GM13977 (cell line): ENCODE measurements around the gene RIPOR2.

ENCODE experiments used
- DNase-seq: peaks from one replicate; pipeline ENCODE4 v3.0.0; 2012; ENCODE audit warnings: low spot score
- in situ Hi-C: fragments of 300-500 bp; cut with MboI; formaldehyde crosslinking; loops from one replicate; pipeline ENCODE4 v1.12.0; 2022; ENCODE audit warnings: low sequenced_read_pairs, low pct_unique_long_range_greater_than_20kb, mixed read lengths, inconsistent platforms; ENCODE audit not compliant: unreplicated experiment
- TF ChIP-seq, protein P1 (sequence below): IDR thresholded peaks from 2 replicates; pipeline ENCODE4 v1.5.1; 2012; ENCODE audit warnings: mild to moderate bottlenecking, control low read depth; ENCODE audit not compliant: insufficient read depth; ENCODE audit errors: extremely low read depth, missing control alignments

Gene RIPOR2

DNA sequence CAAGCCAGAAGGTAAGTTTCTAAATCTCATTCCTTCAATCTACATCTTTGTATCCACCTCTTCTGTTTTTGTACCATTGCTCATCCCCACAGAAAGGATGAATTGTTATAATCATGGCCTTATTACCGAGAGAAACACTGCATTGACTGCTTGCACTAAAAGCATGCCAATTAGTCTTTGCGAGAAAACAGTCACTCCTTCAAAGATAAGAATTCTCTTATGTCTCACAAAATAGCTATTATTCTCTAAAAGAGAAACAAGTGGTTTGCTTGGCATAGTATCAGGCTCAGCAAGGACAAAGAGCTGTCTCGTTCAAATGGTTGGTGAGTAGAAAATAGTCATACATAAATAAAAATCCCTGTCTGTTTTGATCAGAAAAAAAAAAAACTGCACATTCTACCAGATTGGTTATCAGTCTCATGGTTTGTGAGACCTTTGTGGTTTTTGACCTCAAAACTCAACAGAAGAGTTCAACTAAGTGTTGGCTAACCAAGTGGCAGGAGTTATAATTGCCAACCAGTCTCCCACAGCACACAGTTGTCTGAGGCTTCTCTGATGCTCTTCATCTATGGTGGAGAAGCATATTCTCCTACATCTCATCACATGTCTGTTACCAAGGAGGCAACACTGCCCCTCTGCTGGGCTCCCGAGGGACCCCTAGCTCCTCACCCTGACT is 101.9 kb downstream of the RIPOR2 start:
- TF ChIP-seq, protein P1, sequence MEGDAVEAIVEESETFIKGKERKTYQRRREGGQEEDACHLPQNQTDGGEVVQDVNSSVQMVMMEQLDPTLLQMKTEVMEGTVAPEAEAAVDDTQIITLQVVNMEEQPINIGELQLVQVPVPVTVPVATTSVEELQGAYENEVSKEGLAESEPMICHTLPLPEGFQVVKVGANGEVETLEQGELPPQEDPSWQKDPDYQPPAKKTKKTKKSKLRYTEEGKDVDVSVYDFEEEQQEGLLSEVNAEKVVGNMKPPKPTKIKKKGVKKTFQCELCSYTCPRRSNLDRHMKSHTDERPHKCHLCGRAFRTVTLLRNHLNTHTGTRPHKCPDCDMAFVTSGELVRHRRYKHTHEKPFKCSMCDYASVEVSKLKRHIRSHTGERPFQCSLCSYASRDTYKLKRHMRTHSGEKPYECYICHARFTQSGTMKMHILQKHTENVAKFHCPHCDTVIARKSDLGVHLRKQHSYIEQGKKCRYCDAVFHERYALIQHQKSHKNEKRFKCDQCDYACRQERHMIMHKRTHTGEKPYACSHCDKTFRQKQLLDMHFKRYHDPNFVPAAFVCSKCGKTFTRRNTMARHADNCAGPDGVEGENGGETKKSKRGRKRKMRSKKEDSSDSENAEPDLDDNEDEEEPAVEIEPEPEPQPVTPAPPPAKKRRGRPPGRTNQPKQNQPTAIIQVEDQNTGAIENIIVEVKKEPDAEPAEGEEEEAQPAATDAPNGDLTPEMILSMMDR: no peak
- no peak for DNase-seq
- in situ Hi-C loops: no loop called here

DNA sequence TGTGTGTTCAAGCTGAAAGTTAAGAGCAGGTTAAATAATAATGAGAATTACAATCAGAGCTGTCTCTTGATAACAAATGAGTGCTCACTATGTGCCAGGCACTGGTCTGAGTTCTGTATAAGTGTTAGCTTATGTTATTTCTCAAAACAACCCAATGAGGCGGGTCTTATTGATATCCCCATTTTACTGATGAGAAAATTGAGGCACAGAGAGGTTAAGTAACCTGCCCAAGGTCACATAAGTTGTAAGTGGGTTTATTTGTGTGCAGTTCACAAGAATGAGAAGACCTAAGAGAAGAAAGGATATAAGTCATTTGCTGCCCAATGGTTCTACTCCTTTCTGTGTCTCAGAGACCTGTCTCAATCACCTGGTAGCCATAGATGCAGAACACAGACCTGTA is 103.0 kb downstream of the RIPOR2 start:
- no peak for DNase-seq
- in situ Hi-C loops: no loop called here
- TF ChIP-seq, protein P1: no peak

DNA sequence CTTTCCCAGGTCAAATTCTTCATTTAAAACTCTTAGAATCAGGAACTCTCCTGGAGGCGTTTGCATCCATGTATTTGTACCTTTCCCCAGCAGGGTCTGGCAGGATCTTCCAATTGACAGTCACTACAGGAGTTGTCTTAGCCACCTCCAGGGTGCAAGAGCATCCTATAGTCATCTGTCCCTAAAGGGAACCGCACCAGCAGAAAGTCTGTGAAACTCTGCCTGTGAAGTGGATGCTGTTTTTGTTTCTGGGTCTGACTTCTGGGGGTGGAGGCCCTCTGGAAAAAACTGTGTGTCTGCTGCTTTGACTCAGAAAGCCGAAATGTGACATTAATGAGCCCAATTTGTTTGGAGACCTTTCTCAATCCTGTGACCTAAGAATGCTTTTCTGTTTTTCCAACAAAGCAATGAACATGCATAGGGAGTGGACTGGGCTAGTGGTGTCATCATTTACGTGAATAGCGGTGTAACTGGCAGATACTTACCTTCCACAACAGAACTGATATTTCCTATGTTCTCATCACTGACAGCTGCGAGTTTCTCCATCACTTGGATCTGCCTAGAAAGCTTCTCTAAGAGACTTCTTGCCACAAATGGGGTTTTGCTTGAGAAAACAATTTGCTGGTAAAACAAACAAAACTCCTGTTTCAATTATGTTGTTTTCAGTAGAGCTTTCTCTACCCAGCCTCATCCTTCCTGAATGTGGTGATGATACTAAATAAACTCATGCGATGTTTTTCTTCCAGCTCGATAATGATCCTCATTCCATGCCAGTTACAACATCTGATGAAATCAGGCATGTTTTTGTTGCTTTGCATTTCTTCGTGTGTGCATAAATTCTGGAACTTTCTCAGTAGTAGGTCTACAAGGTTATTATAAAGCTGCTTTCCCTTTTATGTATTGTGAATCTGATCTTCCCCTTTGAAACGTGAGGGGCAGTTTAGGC is 103.7 kb downstream of the RIPOR2 start:
- TF ChIP-seq, protein P1: no peak
- no peak for DNase-seq
- in situ Hi-C loops: no loop called here

DNA sequence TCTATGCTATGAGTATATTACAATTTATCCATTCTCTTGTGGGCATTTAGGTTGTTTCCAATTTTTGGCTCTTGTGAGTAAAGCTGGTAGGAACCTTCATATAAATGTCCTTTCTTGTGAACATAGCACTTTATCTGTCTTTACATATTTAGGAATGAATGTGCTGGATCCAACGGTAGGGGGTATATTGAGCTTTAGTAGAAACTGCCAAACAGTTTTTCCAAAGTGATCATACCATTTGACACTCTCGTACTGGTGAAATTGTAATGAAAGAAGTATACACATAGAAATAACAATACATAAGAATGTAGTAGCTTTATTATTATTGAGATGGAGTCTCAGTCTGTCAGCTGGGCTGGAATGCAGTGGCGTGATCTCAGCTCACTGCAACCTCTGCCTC is 106.1 kb downstream of the RIPOR2 start:
- no peak for DNase-seq
- TF ChIP-seq, protein P1: no peak
- in situ Hi-C loops: no loop called here

DNA sequence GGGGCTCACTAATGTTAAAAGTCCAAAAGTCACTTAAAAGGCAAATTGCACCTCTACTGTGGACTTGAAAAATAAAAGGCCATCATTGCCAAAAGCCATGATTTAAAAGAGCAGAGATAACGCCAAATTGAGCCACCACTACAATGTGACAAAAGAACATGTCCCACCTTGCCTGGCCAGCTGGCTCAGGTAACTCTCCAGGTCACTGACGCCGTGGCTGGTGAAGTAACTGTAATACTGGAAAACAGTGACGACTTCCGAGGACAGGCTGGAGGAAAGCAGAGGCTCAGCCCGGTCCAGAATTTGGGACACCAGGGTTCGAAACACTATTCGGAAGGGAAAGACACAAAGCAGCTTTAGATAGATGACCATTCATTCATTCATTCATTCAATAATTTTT is 107.8 kb downstream of the RIPOR2 start:
- TF ChIP-seq, protein P1: no peak
- in situ Hi-C loops: no loop called here
- DNase-seq: no peak

DNA sequence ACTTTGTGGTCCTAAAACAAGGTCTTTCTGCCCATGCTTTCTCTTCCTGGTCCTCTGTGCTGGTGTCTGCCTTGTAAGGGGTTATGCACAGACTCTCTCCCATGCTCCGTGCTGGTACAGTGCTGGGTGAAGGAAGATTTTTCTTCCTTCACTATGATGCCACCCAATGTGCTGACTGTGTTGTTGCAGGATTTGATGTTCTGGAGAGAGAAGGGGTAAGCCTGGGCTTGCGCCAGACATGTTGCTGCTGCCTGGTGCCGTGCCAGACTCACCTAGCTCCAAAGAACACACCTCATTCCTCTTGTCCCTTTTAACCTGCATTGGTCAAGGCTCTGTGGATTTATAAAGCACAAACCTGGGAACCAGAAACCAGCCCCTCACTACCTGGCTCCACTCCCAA is 108.6 kb downstream of the RIPOR2 start:
- TF ChIP-seq, protein P1: no peak
- in situ Hi-C loops: no loop called here
- no peak for DNase-seq
